Measurements from ENCODE around the gene PARVB.

Gene PARVB

GRCh38 chr22:44074337-44074984 lies 50.4 kb downstream of the PARVB start:
- Histone ChIP-seq H3K4me3 (ENCODE audit: low read depth, low read length, poor library complexity, severe bottlenecking) (no peak overlapping the region), H2AFZ (ENCODE audit: low read length) (no peak overlapping the region), H3K27ac (ENCODE audit: low read depth, low read length, poor library complexity, severe bottlenecking) (no peak overlapping the region), H3K9me2 (ENCODE audit: low read depth, low read length) (no peaks in the 10 kb centered on the region), H3K36me3 (ENCODE audit: insufficient read depth, low read length) (no peaks in the 10 kb centered on the region), H3K9me3 (ENCODE audit: low read length) (no peaks in the 10 kb centered on the region), H3K27me3 (ENCODE audit: insufficient read depth, low read length) (no peaks in the 10 kb centered on the region), H3K4me1 (ENCODE audit: insufficient read depth, low read length, severe bottlenecking) (peaks cover 34% of the 10 kb centered on the region), H4K20me1 (ENCODE audit: insufficient read depth, low read length) (no peaks in the 10 kb centered on the region), H3K9ac (ENCODE audit: low read length) (no peak overlapping the region), H3K79me2 (ENCODE audit: insufficient read depth, low read length) (no peaks in the 10 kb centered on the region), H3K4me2 (ENCODE audit: low read length) (no peak overlapping the region), H3F3A (ENCODE audit: insufficient read depth, low read length) (no peaks in the 10 kb centered on the region)
- TF ChIP-seq, protein P1, sequence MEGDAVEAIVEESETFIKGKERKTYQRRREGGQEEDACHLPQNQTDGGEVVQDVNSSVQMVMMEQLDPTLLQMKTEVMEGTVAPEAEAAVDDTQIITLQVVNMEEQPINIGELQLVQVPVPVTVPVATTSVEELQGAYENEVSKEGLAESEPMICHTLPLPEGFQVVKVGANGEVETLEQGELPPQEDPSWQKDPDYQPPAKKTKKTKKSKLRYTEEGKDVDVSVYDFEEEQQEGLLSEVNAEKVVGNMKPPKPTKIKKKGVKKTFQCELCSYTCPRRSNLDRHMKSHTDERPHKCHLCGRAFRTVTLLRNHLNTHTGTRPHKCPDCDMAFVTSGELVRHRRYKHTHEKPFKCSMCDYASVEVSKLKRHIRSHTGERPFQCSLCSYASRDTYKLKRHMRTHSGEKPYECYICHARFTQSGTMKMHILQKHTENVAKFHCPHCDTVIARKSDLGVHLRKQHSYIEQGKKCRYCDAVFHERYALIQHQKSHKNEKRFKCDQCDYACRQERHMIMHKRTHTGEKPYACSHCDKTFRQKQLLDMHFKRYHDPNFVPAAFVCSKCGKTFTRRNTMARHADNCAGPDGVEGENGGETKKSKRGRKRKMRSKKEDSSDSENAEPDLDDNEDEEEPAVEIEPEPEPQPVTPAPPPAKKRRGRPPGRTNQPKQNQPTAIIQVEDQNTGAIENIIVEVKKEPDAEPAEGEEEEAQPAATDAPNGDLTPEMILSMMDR (IDR thresholded peaks at IDR 0.05; ENCODE audit: low read length) = no peak
- TF ChIP-seq EZH2 (IDR thresholded peaks at IDR 0.05; ENCODE audit: borderline replicate concordance, low read length) = no peak

- Histone ChIP-seq H3K27me3 (ENCODE audit: insufficient read depth, low read length) (no peaks in the 10 kb centered on the region), H3F3A (ENCODE audit: insufficient read depth, low read length) (no peaks in the 10 kb centered on the region), H3K9me3 (ENCODE audit: low read length) (no peaks in the 10 kb centered on the region), H3K9ac (ENCODE audit: low read length) (no peak overlapping the region), H3K4me1 (ENCODE audit: insufficient read depth, low read length, severe bottlenecking) (peaks cover 34% of the 10 kb centered on the region), H3K4me3 (ENCODE audit: low read depth, low read length, poor library complexity, severe bottlenecking) (no peak overlapping the region), H4K20me1 (ENCODE audit: insufficient read depth, low read length) (no peaks in the 10 kb centered on the region), H2AFZ (ENCODE audit: low read length) (no peak overlapping the region), H3K27ac (ENCODE audit: low read depth, low read length, poor library complexity, severe bottlenecking) (no peak overlapping the region), H3K9me2 (ENCODE audit: low read depth, low read length) (no peaks in the 10 kb centered on the region), H3K4me2 (ENCODE audit: low read length) (no peak overlapping the region), H3K79me2 (ENCODE audit: insufficient read depth, low read length) (no peaks in the 10 kb centered on the region), H3K36me3 (ENCODE audit: insufficient read depth, low read length) (no peaks in the 10 kb centered on the region)
- no peak for TF ChIP-seq EZH2 (IDR thresholded peaks at IDR 0.05; ENCODE audit: borderline replicate concordance, low read length)
- TF ChIP-seq, protein P1 (IDR thresholded peaks at IDR 0.05; ENCODE audit: low read length) = no peak
Measured at GRCh38 chr22:44075022-44075421, 50.9 kb downstream of the PARVB start.

DNA sequence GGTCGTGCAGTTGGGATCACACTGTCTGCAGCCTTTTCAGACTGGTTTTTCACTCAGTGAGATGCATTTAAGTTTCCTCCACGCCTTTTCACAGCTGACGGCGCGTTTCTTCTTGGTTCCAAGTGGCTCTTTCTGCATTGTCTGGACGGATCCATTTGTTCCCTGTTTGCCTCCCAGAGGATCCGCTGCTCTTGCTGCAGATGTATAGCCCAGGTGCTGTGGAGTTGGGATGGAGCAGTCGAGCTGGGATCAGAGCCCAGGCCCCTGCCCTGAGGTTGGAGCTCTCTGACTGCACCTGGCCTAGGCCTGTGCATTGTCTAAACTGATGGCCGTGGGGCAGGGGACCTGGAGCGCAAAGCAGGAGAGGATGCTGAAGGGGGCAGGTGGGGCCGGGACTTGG lies 51.6 kb downstream of the PARVB start:
- H3K9ac ChIP-seq (ENCODE audit: low read length) = no peak overlapping the region
- no peaks in the 10 kb centered on the region for H3K36me3 ChIP-seq (ENCODE audit: insufficient read depth, low read length)
- H3F3A ChIP-seq (ENCODE audit: insufficient read depth, low read length) = no peaks in the 10 kb centered on the region
- no peaks in the 10 kb centered on the region for H3K27me3 ChIP-seq (ENCODE audit: insufficient read depth, low read length)
- no peak overlapping the region for H3K4me3 ChIP-seq (ENCODE audit: low read depth, low read length, poor library complexity, severe bottlenecking)
- H2AFZ ChIP-seq (ENCODE audit: low read length) = no peak overlapping the region
- no peaks in the 10 kb centered on the region for H3K9me2 ChIP-seq (ENCODE audit: low read depth, low read length)
- H3K4me1 ChIP-seq (ENCODE audit: insufficient read depth, low read length, severe bottlenecking) = peaks cover 34% of the 10 kb centered on the region
- no peak overlapping the region for H3K4me2 ChIP-seq (ENCODE audit: low read length)
- H3K9me3 ChIP-seq (ENCODE audit: low read length) = no peaks in the 10 kb centered on the region
- H4K20me1 ChIP-seq (ENCODE audit: insufficient read depth, low read length) = no peaks in the 10 kb centered on the region
- H3K27ac ChIP-seq (ENCODE audit: low read depth, low read length, poor library complexity, severe bottlenecking) = no peak overlapping the region
- H3K79me2 ChIP-seq (ENCODE audit: insufficient read depth, low read length) = no peaks in the 10 kb centered on the region
- no peak for TF ChIP-seq EZH2 (IDR thresholded peaks at IDR 0.05; ENCODE audit: borderline replicate concordance, low read length)
- TF ChIP-seq, protein P1 (IDR thresholded peaks at IDR 0.05; ENCODE audit: low read length) = no peak

Measured in OCI-LY1 (cell line).